ENCODE results near the gene MPPE1.
A peak's percentile ranks its signal among the peaks of the same experiment; 100 is the strongest.
"Not testable (repeated sequence)": the region's sequence is repeated elsewhere in the genome, so short reads cannot be mapped to it uniquely, and the experiment has no call there.

Gene MPPE1

DNA sequence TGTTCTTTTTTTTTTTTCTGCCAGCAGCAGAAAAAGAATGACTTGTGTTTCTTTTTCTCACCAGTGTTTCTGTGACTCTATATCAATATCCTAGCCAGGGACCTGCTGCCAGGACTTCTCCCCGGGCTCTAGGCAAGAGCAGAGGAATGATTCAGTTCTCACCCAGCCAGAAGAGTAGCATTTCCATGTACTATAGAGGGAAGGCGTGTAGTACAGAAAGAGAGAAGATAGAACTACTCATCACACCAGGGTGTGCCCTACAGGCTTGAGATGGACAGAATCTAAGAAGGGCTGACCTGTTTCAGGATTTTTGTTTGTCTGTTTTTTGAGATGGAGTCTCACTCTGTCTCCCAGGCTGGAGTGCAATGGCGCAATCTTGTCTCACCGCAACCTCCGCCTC, 11.4 kb upstream of the MPPE1 start:
- not testable (repeated sequence) for H3K9me3 ChIP-seq (replicated peaks; ENCODE audit: low read length); H3K27me3 ChIP-seq (ENCODE audit: control insufficient read depth, insufficient read depth, low read length); H3K4me3 ChIP-seq (ENCODE audit: low read length); H3K36me3 ChIP-seq (ENCODE audit: insufficient read depth, low read length); H3K4me2 ChIP-seq (ENCODE audit: low read length); H3K4me1 ChIP-seq (ENCODE audit: control insufficient read depth, insufficient read depth, low read length); H3K9ac ChIP-seq (ENCODE audit: low read depth, low read length)

DNA sequence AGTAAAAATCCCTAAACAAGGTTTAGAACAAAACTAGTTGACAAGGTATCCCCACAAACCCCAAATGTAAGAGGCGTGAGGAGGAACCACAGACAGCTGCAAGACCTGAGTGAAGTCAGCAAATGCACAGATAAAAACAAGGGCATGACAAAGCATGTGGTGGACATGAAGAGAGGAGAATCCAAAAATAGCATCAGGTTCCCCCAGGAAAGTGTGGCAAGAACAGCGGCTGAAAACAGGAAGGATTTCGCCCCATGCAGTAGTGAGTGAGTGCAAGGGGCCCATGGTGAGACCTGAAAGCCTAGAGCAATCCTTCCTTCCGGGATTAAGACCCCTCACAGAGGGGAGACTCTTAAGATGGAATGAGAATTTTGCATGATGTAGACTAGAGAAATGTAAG, 8.8 kb upstream of the MPPE1 start:
- H3K36me3 ChIP-seq (ENCODE audit: insufficient read depth, low read length); H3K27me3 ChIP-seq (ENCODE audit: control insufficient read depth, insufficient read depth, low read length); H3K4me1 ChIP-seq (ENCODE audit: control insufficient read depth, insufficient read depth, low read length); H3K9me3 ChIP-seq (replicated peaks; ENCODE audit: low read length); H3K9ac ChIP-seq (ENCODE audit: low read depth, low read length); H3K4me3 ChIP-seq (ENCODE audit: low read length); H3K4me2 ChIP-seq (ENCODE audit: low read length): not testable (repeated sequence)

DNA sequence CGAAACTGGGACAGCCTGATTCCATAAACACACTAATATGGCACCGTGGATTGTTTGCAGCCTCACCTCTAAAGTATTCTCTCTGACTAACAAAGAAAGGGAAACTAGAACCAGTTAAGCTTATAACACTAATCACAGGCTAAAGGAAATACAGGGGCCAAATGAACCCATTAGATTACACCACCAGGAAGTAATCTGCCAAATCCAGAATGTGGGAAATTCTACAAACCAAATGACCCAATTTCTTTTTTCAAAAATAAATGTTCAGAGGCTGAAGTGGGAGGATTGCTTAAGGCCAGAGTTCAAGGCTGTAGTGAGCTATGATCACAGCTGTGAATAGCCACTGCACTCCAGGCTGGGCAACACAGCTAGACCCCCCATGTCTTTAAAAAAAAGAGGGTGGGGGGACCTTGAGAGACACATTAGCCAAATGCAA, 1.5 kb upstream of the MPPE1 start:
- peak overlapping the region; percentile 86 for H3K4me3 ChIP-seq (ENCODE audit: low read length)

DNA sequence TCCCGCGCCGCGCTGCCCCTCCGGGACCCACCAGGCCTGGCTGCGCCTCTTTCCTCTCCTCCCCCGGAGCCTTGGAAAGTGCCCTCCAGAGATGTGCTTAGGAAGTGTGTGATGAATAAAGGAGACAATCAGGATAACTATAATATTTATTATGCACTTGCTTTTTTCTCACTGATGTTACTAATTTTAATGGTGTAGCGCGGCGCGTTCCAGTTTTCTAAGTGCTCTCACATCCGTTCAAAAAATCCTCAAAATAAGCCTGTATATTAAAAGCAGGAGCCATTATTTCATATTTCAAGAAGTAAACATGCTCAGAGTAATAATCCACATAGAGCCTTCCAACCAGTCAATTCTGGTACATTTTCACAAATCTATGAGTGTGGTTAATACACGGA, 941 bp upstream of the MPPE1 start:
- Histone ChIP-seq H3K4me1 (ENCODE audit: control insufficient read depth, insufficient read depth, low read length) (peaks cover 14% of the 10 kb centered on the region), H3K27me3 (ENCODE audit: control insufficient read depth, insufficient read depth, low read length) (no peaks in the 10 kb centered on the region), H3K9me3 (replicated peaks; ENCODE audit: low read length) (no peaks in the 10 kb centered on the region), H3K4me2 (ENCODE audit: low read length) (peak overlapping the region; percentile 98), H3K4me3 (ENCODE audit: low read length) (peak overlapping the region; percentile 86), H3K9ac (ENCODE audit: low read depth, low read length) (peak overlapping the region; percentile 99), H3K36me3 (ENCODE audit: insufficient read depth, low read length) (peaks cover 4% of the 10 kb centered on the region)

More for the DNA sequence above, 1.5 kb upstream of the MPPE1 start:
- peak overlapping the region; percentile 98 for H3K4me2 ChIP-seq (ENCODE audit: low read length)
- H3K9me3 ChIP-seq (replicated peaks; ENCODE audit: low read length) = no peaks in the 10 kb centered on the region
- H3K4me1 ChIP-seq (ENCODE audit: control insufficient read depth, insufficient read depth, low read length) = peaks cover 14% of the 10 kb centered on the region
- peaks cover 4% of the 10 kb centered on the region for H3K36me3 ChIP-seq (ENCODE audit: insufficient read depth, low read length)
- H3K9ac ChIP-seq (ENCODE audit: low read depth, low read length) = peak overlapping the region; percentile 99
- H3K27me3 ChIP-seq (ENCODE audit: control insufficient read depth, insufficient read depth, low read length) = no peaks in the 10 kb centered on the region

DNA sequence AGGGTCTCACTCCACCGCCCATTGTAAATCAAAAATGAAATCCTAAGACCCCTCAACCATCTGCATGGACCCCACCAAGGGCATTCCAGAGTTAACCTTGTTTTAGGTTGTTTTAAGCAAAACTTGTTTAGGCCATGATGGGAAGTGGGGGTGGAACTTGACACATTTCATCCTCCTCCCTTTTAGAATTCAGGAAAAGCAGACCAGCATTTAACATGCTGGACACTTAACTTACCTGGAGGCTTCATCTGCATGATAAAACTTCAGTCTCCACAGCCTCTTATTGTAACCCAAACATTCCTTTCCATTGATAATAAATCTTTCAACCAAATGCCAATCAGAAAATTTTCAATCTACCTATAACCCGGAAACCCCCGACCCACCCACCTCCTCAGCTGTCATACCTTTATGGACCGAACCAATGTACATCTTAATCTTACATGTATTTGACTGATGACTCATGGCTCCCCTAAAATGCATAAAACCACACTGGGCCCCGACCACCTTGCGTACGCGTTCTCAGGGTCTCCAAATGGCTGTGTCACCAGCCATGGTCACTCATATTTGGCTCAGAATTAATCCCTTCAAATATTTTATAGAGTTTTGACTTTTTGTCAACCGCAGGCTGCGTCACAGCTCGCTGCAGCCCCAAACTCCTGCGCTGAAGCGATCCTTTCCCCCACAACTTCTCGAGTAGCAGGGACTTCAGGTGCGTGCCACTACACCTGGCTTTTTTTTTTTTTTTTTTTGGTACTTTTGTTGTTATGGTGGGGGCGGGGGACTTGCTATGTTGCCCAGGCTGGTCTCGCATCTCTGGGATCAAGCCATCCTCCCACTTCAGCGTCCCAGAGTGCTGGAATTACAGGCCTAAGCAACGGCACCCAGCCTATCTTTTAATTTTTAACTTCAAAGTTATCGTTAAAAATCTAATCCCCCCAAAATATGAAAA, 917 bp downstream of the MPPE1 start:
- H3K27me3 ChIP-seq (ENCODE audit: control insufficient read depth, insufficient read depth, low read length) = no peaks in the 10 kb centered on the region
- peak overlapping the region; percentile 99 for H3K9ac ChIP-seq (ENCODE audit: low read depth, low read length)
- H3K36me3 ChIP-seq (ENCODE audit: insufficient read depth, low read length) = peaks cover 7% of the 10 kb centered on the region
- peaks cover 14% of the 10 kb centered on the region for H3K4me1 ChIP-seq (ENCODE audit: control insufficient read depth, insufficient read depth, low read length)
- peak overlapping the region; percentile 98 for H3K4me2 ChIP-seq (ENCODE audit: low read length)
- H3K4me3 ChIP-seq (ENCODE audit: low read length) = peak overlapping the region; percentile 86
- H3K9me3 ChIP-seq (replicated peaks; ENCODE audit: low read length) = no peaks in the 10 kb centered on the region

DNA sequence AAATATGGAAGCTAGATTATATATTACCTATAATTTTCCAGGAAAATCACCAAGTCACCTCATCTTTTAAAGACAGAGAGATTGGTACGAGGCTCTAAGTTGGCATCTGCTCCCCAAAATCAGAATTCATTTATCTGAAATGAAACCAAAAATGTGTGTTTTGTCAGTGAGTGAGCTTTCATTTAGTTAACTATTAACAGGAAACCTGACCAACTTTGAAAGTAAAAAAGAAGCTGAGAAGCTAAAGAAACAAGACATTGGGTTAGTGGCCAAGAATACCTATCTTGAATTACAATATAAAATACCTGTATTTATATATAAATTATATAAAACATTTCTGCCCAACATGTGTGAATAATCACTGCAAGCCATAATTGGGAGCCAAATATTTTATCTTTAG, 1.9 kb downstream of the MPPE1 start:
- Histone ChIP-seq H3K9me3 (replicated peaks; ENCODE audit: low read length) (no peaks in the 10 kb centered on the region), H3K9ac (ENCODE audit: low read depth, low read length) (no peak overlapping the region), H3K27me3 (ENCODE audit: control insufficient read depth, insufficient read depth, low read length) (no peaks in the 10 kb centered on the region), H3K36me3 (ENCODE audit: insufficient read depth, low read length) (peaks cover 7% of the 10 kb centered on the region), H3K4me3 (ENCODE audit: low read length) (no peak overlapping the region), H3K4me1 (ENCODE audit: control insufficient read depth, insufficient read depth, low read length) (peaks cover 14% of the 10 kb centered on the region), H3K4me2 (ENCODE audit: low read length) (no peak overlapping the region)

DNA sequence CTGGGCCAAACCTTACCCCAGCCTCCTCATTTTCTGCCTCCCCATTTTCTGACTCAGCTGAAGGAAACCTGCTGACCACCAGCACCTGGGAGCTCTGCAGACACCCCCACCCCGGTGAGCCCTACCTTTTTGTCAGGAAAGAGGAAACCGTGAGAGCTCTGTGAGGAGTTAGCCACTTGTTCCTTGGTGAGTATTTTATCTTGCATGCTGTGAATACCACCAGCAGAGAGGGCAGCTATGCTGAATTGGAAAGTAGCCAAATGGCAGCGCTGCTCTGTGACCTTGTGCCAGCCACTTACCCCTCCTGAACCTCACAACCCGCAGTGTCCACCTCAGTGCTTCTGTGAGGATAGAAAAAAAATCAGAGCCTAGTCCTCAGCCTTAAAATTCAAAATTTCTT, 2.5 kb downstream of the MPPE1 start:
- Histone ChIP-seq H3K4me1 (ENCODE audit: control insufficient read depth, insufficient read depth, low read length) (peaks cover 14% of the 10 kb centered on the region), H3K9me3 (replicated peaks; ENCODE audit: low read length) (no peaks in the 10 kb centered on the region), H3K36me3 (ENCODE audit: insufficient read depth, low read length) (peaks cover 7% of the 10 kb centered on the region), H3K4me2 (ENCODE audit: low read length) (no peak overlapping the region), H3K4me3 (ENCODE audit: low read length) (no peak overlapping the region), H3K9ac (ENCODE audit: low read depth, low read length) (no peak overlapping the region), H3K27me3 (ENCODE audit: control insufficient read depth, insufficient read depth, low read length) (no peaks in the 10 kb centered on the region)

DNA sequence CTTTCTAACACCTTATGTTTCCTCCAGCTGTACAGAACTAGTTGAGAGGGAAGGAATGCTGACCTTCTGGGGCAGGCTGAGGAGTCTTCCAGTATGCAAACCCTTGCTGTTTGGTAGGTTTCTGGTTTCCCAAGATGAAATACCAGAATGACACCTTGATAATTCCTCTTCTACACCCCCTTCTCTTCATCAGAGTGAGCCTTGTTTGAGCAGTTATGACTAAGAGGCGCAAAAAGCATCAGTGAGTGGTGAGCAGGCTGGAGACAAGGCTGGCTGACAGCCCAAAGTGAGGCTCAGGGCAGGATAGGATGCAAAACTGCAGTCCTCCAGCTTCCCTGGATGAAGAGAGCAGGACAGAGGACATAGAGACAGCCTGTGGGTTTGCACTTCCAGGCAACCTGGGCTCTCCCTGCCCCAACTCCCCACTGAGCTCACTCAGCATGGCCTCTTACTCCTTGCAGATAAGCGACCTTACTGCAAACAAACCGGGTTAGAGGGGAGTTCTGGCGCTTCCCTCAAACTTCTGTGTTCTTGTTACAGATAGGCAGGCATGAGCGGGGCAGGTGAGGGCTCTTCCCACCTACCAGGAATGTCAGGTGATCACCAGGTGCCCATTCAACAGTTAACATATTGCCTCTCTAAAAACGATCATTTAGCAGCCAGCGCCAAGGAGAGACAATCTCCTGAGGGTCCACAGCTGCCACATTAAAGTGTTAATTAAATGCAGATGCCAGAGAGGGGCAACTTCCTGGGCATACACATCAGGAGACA, 5.4 kb downstream of the MPPE1 start:
- peaks cover 18% of the 10 kb centered on the region for H3K36me3 ChIP-seq (ENCODE audit: insufficient read depth, low read length)
- H3K9me3 ChIP-seq (replicated peaks; ENCODE audit: low read length) = no peaks in the 10 kb centered on the region
- H3K9ac ChIP-seq (ENCODE audit: low read depth, low read length) = no peak overlapping the region
- peaks cover 5% of the 10 kb centered on the region for H3K4me1 ChIP-seq (ENCODE audit: control insufficient read depth, insufficient read depth, low read length)
- H3K27me3 ChIP-seq (ENCODE audit: control insufficient read depth, insufficient read depth, low read length) = no peaks in the 10 kb centered on the region
- no peak overlapping the region for H3K4me2 ChIP-seq (ENCODE audit: low read length)
- H3K4me3 ChIP-seq (ENCODE audit: low read length) = no peak overlapping the region

DNA sequence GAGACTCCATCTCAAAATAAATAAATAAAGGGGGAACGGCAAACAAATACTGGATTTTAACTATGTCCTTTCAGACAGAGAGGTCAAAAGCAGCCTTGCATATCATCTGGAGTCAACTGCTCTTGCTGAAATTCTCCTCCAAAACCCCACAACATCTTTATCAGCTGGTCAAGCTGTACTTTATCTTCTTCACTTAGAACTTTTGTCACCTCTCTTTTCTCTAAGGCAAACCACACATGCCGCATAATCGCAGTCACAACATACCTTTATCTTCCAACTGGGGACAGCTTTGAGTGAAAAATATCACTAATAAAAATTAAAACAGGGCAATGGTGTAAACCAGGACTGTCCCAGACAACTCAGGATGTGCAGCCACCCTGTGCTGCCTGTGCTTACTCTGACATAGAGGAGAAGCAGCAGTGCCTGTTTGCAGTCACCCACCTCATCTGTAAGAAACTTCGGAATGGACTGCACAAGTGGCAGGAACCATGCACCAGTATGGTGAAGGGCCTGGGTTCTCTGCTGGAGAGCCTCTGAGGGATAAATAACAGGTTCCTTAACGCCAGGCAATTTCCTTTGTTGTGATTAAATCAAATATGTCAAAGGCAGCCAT, 6.2 kb downstream of the MPPE1 start:
- Histone ChIP-seq H3K4me2 (ENCODE audit: low read length) (no peak overlapping the region), H3K27me3 (ENCODE audit: control insufficient read depth, insufficient read depth, low read length) (no peaks in the 10 kb centered on the region), H3K4me3 (ENCODE audit: low read length) (no peak overlapping the region), H3K9me3 (replicated peaks; ENCODE audit: low read length) (no peaks in the 10 kb centered on the region), H3K36me3 (ENCODE audit: insufficient read depth, low read length) (peaks cover 21% of the 10 kb centered on the region), H3K4me1 (ENCODE audit: control insufficient read depth, insufficient read depth, low read length) (no peaks in the 10 kb centered on the region), H3K9ac (ENCODE audit: low read depth, low read length) (no peak overlapping the region)

DNA sequence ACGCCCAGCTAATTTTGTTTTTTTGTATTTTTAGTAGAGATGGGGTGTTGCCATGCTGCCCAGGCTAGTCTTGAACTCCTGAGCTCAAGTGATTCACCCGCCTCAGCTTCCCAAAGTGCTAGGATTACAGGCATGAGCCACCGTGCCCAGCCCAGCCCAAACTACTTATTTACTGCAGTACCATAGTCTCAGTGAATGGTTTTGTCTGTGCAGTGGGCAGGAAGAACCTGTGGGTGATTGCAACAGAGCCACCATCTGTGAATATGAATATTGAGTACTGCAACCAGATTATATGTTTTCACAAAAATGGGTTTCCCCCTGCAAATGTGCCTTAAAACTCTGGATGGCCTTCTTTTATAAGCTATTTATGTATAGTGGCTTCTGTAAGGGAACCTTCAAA, 9.1 kb downstream of the MPPE1 start:
- Histone ChIP-seq H3K4me3 (ENCODE audit: low read length) (no peak overlapping the region), H3K9me3 (replicated peaks; ENCODE audit: low read length) (no peaks in the 10 kb centered on the region), H3K4me1 (ENCODE audit: control insufficient read depth, insufficient read depth, low read length) (peaks cover 2% of the 10 kb centered on the region), H3K4me2 (ENCODE audit: low read length) (no peak overlapping the region), H3K9ac (ENCODE audit: low read depth, low read length) (no peak overlapping the region), H3K36me3 (ENCODE audit: insufficient read depth, low read length) (peaks cover 37% of the 10 kb centered on the region), H3K27me3 (ENCODE audit: control insufficient read depth, insufficient read depth, low read length) (no peaks in the 10 kb centered on the region)

DNA sequence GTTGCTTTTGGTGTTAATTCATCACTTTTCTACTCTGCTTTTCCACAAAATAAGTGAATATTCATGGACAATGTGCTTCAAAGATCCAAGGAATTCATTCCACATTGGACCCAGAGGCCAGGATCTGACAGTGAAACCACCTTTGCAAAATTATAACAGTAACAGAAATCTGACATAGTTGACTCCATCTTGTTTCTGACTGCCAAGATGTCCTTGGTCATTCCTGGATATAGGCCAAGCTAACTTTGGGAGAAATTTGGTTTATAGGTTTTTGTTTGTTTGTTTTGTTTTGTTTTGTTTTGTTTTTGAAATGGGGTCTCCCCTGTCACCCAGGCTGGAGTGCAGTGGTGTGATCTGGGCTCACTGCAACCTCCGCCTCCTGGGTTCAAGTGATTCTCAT, 10.3 kb downstream of the MPPE1 start:
- H3K4me2 ChIP-seq (ENCODE audit: low read length) = no peak overlapping the region
- H3K27me3 ChIP-seq (ENCODE audit: control insufficient read depth, insufficient read depth, low read length) = no peaks in the 10 kb centered on the region
- no peak overlapping the region for H3K9ac ChIP-seq (ENCODE audit: low read depth, low read length)
- peaks cover 41% of the 10 kb centered on the region for H3K36me3 ChIP-seq (ENCODE audit: insufficient read depth, low read length)
- H3K4me3 ChIP-seq (ENCODE audit: low read length) = no peak overlapping the region
- no peaks in the 10 kb centered on the region for H3K9me3 ChIP-seq (replicated peaks; ENCODE audit: low read length)
- H3K4me1 ChIP-seq (ENCODE audit: control insufficient read depth, insufficient read depth, low read length) = peaks cover 6% of the 10 kb centered on the region
